Activated CD4-positive, CD25-positive, alpha-beta regulatory T cell treated with anti-CD3 and anti-CD28 coated beads, Interleukin-2, amount 50 U/mL, for 24 hours (primary cell): ENCODE data around the gene GDF3.
"Not testable (repeated sequence)": the region's sequence is repeated elsewhere in the genome, so short reads cannot be mapped to it uniquely, and the experiment has no call there.

Experiments
- ATAC-seq, 2 donors: fragments of 150-1000 bp; cut with Tn5 transposase; one replicate each; pipeline ENCODE4 v1.10.0; 2021; ENCODE audit warnings: mild to moderate bottlenecking in 1 of 2, moderate library complexity in 1 of 2

The GDF3 gene

GRCh38 chr12:7695566-7696197 lies at the start of gene GDF3:
Gene GDF3 (minus strand): TSS chr12:7695775. CDS start chr12:7695728, 47 bp downstream.
- ATAC-seq, result no peak

GRCh38 chr12:7732993-7733392 lies 37.4 kb upstream of the GDF3 start:
- ATAC-seq, result no peak

GRCh38 chr12:7731486-7731885 lies 35.9 kb upstream of the GDF3 start:
- ATAC-seq, result no peak

GRCh38 chr12:7730984-7731383 lies 35.4 kb upstream of the GDF3 start:
- ATAC-seq, result not testable (repeated sequence)

- ATAC-seq, result no peak
These were observed 34.2 kb upstream of the GDF3 start for GRCh38 chr12:7729746-7730145.

- ATAC-seq, result no peak
These were observed 28.4 kb upstream of the GDF3 start for GRCh38 chr12:7723926-7724325.

- ATAC-seq, result no peak
These were observed 24.6 kb upstream of the GDF3 start for GRCh38 chr12:7719946-7720730.

- ATAC-seq, result no peak
These were observed 20.8 kb upstream of the GDF3 start for GRCh38 chr12:7716381-7716780.

- ATAC-seq, result no peak
These were observed 17.4 kb upstream of the GDF3 start for GRCh38 chr12:7712841-7713442.

GRCh38 chr12:7711133-7711532 lies 15.6 kb upstream of the GDF3 start, which contains the start of gene DPPA3:
Gene DPPA3 (plus strand): TSS chr12:7711433. CDS start chr12:7711571, 138 bp downstream.
- ATAC-seq, result no peak

GRCh38 chr12:7709969-7710675 lies 14.5 kb upstream of the GDF3 start:
- no peak for ATAC-seq

GRCh38 chr12:7705846-7706245 lies 10.3 kb upstream of the GDF3 start:
- no peak for ATAC-seq

GRCh38 chr12:7695237-7695560 lies 376 bp downstream of the GDF3 start:
- no peak for ATAC-seq

GRCh38 chr12:7694556-7695236 lies 879 bp downstream of the GDF3 start:
- ATAC-seq, result no peak

GRCh38 chr12:7693793-7694192 lies 1.8 kb downstream of the GDF3 start:
- no peak for ATAC-seq

GRCh38 chr12:7681535-7681934 lies 14.0 kb downstream of the GDF3 start:
- no peak for ATAC-seq

- ATAC-seq, result no peak
These were observed 16.1 kb downstream of the GDF3 start for GRCh38 chr12:7679251-7680045.

- no peak for ATAC-seq
These were observed 16.8 kb downstream of the GDF3 start for GRCh38 chr12:7678744-7679143.

- ATAC-seq, result peak in 1 of 2 donors; percentile 41
These were observed 18.1 kb downstream of the GDF3 start for GRCh38 chr12:7677432-7677888.

- not testable (repeated sequence) for ATAC-seq
These were observed 20.1 kb downstream of the GDF3 start for GRCh38 chr12:7675455-7675854.

GRCh38 chr12:7668171-7668570 lies 27.4 kb downstream of the GDF3 start:
- no peak for ATAC-seq

GRCh38 chr12:7667125-7667524 lies 28.4 kb downstream of the GDF3 start:
- ATAC-seq, result no peak
